ENCODE results near the gene EIPR1.

The EIPR1 gene

GRCh38 chr2:3170792-3171455 is 206.7 kb downstream of the EIPR1 start:
- no peak for DNase-seq

- no peak for DNase-seq
Measured at GRCh38 chr2:3169106-3169870, 208.3 kb downstream of the EIPR1 start.

GRCh38 chr2:3168230-3168891 is 209.3 kb downstream of the EIPR1 start:
- DNase-seq = no peak

GRCh38 chr2:3163401-3163800 is 214.2 kb downstream of the EIPR1 start:
- DNase-seq = no peak

GRCh38 chr2:3162442-3163077 is 215.1 kb downstream of the EIPR1 start:
- DNase-seq = no peak

- no peak for DNase-seq
Measured at GRCh38 chr2:3160751-3161330, 216.8 kb downstream of the EIPR1 start.

- DNase-seq = no peak
Measured at GRCh38 chr2:3159782-3160545, 217.7 kb downstream of the EIPR1 start.

GRCh38 chr2:3154700-3155099 is 222.9 kb downstream of the EIPR1 start:
- no peak for DNase-seq

GRCh38 chr2:3154146-3154545 is 223.5 kb downstream of the EIPR1 start:
- DNase-seq = no peak

- peak; percentile 19 to 67 for DNase-seq
Measured at GRCh38 chr2:3151153-3151918, 226.3 kb downstream of the EIPR1 start.

- no peak for DNase-seq
Measured at GRCh38 chr2:3149441-3150217, 228.0 kb downstream of the EIPR1 start.

- DNase-seq = no peak
Measured at GRCh38 chr2:3148716-3149115, 228.9 kb downstream of the EIPR1 start.

- no peak for DNase-seq
Measured at GRCh38 chr2:3147651-3148530, 229.7 kb downstream of the EIPR1 start.

- no peak for DNase-seq
Measured at GRCh38 chr2:3146772-3147650, 230.6 kb downstream of the EIPR1 start.

- DNase-seq = no peak
Measured at GRCh38 chr2:3146175-3146574, 231.4 kb downstream of the EIPR1 start.

- no peak for DNase-seq
Measured at GRCh38 chr2:3145471-3146021, 232.1 kb downstream of the EIPR1 start.

- DNase-seq = no peak
Measured at GRCh38 chr2:3144856-3145255, 232.8 kb downstream of the EIPR1 start.

GRCh38 chr2:3143602-3144001 is 234.0 kb downstream of the EIPR1 start:
- DNase-seq = no peak
